ENCODE data around the gene SPTB.

GRCh38 chr14:64825006-64825405 is 54.7 kb downstream of the SPTB start:
- TF ChIP-seq CTCF (IDR thresholded peaks at IDR 0.05; ENCODE audit: borderline replicate concordance, extremely low read depth, low read length, poor library complexity, severe bottlenecking) (no peak), EZH2 (IDR thresholded peaks at IDR 0.05; ENCODE audit: borderline replicate concordance, low read depth, low read length, severe bottlenecking) (no peak)

Measured in DND-41 (cell line).